Activated naive CD8-positive, alpha-beta T cell (primary cell): ENCODE data around the gene MATK.

Experiments used
- H3K27ac Mint-ChIP-seq: one replicate; pipeline ENCODE4 v1.8.0; 2021; ENCODE audit warnings: mixed read lengths
- H3K27me3 Mint-ChIP-seq: one replicate; pipeline ENCODE4 v1.8.0; 2021; ENCODE audit warnings: mixed read lengths
- H3K36me3 Mint-ChIP-seq: one replicate; pipeline ENCODE4 v1.8.0; 2021; ENCODE audit warnings: mixed read lengths
- H3K4me1 Mint-ChIP-seq: one replicate; pipeline ENCODE4 v1.8.0; 2021; ENCODE audit warnings: low read depth, mixed read lengths
- H3K4me3 Mint-ChIP-seq: one replicate; pipeline ENCODE4 v1.8.0; 2021; ENCODE audit warnings: mild to moderate bottlenecking, mixed read lengths
- H3K9me3 Mint-ChIP-seq: one replicate; pipeline ENCODE4 v1.8.0; 2021; ENCODE audit warnings: low read depth, mixed read lengths

MATK gene

GRCh38 chr19:3784607-3785450, 1.4 kb downstream of the MATK start:
- H3K27ac Mint-ChIP-seq: peak overlapping the region; percentile 85
- peaks cover 13% of the 10 kb centered on the region for H3K4me1 Mint-ChIP-seq
- H3K36me3 Mint-ChIP-seq: peaks cover 9% of the 10 kb centered on the region
- H3K9me3 Mint-ChIP-seq: no peaks in the 10 kb centered on the region
- H3K4me3 Mint-ChIP-seq: peak overlapping the region; percentile 89
- no peaks in the 10 kb centered on the region for H3K27me3 Mint-ChIP-seq

- Mint-ChIP-seq H3K36me3 (peaks cover 9% of the 10 kb centered on the region), H3K27ac (no peak overlapping the region), H3K27me3 (no peaks in the 10 kb centered on the region), H3K9me3 (no peaks in the 10 kb centered on the region), H3K4me1 (peaks cover 10% of the 10 kb centered on the region), H3K4me3 (peak overlapping the region; percentile 89)
Observed at GRCh38 chr19:3783660-3784584, 2.3 kb downstream of the MATK start.

GRCh38 chr19:3782903-3783302, 3.3 kb downstream of the MATK start:
- H3K4me3 Mint-ChIP-seq: no peak overlapping the region
- H3K4me1 Mint-ChIP-seq: peaks cover 8% of the 10 kb centered on the region
- no peaks in the 10 kb centered on the region for H3K27me3 Mint-ChIP-seq
- no peak overlapping the region for H3K27ac Mint-ChIP-seq
- H3K9me3 Mint-ChIP-seq: no peaks in the 10 kb centered on the region
- H3K36me3 Mint-ChIP-seq: peaks cover 9% of the 10 kb centered on the region

GRCh38 chr19:3782330-3782729, 3.9 kb downstream of the MATK start:
- no peaks in the 10 kb centered on the region for H3K27me3 Mint-ChIP-seq
- peaks cover 8% of the 10 kb centered on the region for H3K4me1 Mint-ChIP-seq
- no peak overlapping the region for H3K27ac Mint-ChIP-seq
- peaks cover 9% of the 10 kb centered on the region for H3K36me3 Mint-ChIP-seq
- H3K4me3 Mint-ChIP-seq: no peak overlapping the region
- no peaks in the 10 kb centered on the region for H3K9me3 Mint-ChIP-seq

- Mint-ChIP-seq H3K27ac (no peak overlapping the region), H3K9me3 (no peaks in the 10 kb centered on the region), H3K4me3 (no peak overlapping the region), H3K4me1 (peaks cover 8% of the 10 kb centered on the region), H3K36me3 (peaks cover 9% of the 10 kb centered on the region), H3K27me3 (no peaks in the 10 kb centered on the region)
Observed at GRCh38 chr19:3781603-3782002, 4.6 kb downstream of the MATK start.

GRCh38 chr19:3780786-3781304, 5.3 kb downstream of the MATK start:
- H3K4me3 Mint-ChIP-seq: no peak overlapping the region
- H3K27ac Mint-ChIP-seq: no peak overlapping the region
- no peaks in the 10 kb centered on the region for H3K9me3 Mint-ChIP-seq
- H3K4me1 Mint-ChIP-seq: peaks cover 6% of the 10 kb centered on the region
- H3K27me3 Mint-ChIP-seq: no peaks in the 10 kb centered on the region
- H3K36me3 Mint-ChIP-seq: peaks cover 9% of the 10 kb centered on the region

GRCh38 chr19:3778899-3779723, 7.1 kb downstream of the MATK start:
- no peak overlapping the region for H3K4me3 Mint-ChIP-seq
- no peaks in the 10 kb centered on the region for H3K9me3 Mint-ChIP-seq
- peaks cover 9% of the 10 kb centered on the region for H3K36me3 Mint-ChIP-seq
- H3K27me3 Mint-ChIP-seq: no peaks in the 10 kb centered on the region
- no peaks in the 10 kb centered on the region for H3K4me1 Mint-ChIP-seq
- H3K27ac Mint-ChIP-seq: no peak overlapping the region

GRCh38 chr19:3778104-3778867, 7.9 kb downstream of the MATK start:
- H3K4me3 Mint-ChIP-seq: no peak overlapping the region

GRCh38 chr19:3776479-3777040, 9.6 kb downstream of the MATK start:
- Mint-ChIP-seq H3K4me3 (no peak overlapping the region), H3K27ac (no peak overlapping the region), H3K9me3 (no peaks in the 10 kb centered on the region)

More at GRCh38 chr19:3778104-3778867, 7.9 kb downstream of the MATK start:
- Mint-ChIP-seq H3K36me3 (peaks cover 9% of the 10 kb centered on the region), H3K4me1 (no peaks in the 10 kb centered on the region), H3K27ac (no peak overlapping the region), H3K9me3 (no peaks in the 10 kb centered on the region), H3K27me3 (no peaks in the 10 kb centered on the region)

GRCh38 chr19:3775831-3776230, 10.3 kb downstream of the MATK start:
- no peak overlapping the region for H3K27ac Mint-ChIP-seq
- H3K4me1 Mint-ChIP-seq: no peaks in the 10 kb centered on the region
- no peak overlapping the region for H3K4me3 Mint-ChIP-seq
- no peaks in the 10 kb centered on the region for H3K9me3 Mint-ChIP-seq
- H3K27me3 Mint-ChIP-seq: no peaks in the 10 kb centered on the region
- H3K36me3 Mint-ChIP-seq: no peaks in the 10 kb centered on the region

More at GRCh38 chr19:3776479-3777040, 9.6 kb downstream of the MATK start:
- Mint-ChIP-seq H3K4me1 (no peaks in the 10 kb centered on the region), H3K36me3 (no peaks in the 10 kb centered on the region), H3K27me3 (no peaks in the 10 kb centered on the region)

- H3K27me3 Mint-ChIP-seq: no peaks in the 10 kb centered on the region
- no peaks in the 10 kb centered on the region for H3K36me3 Mint-ChIP-seq
- no peak overlapping the region for H3K4me3 Mint-ChIP-seq
- H3K9me3 Mint-ChIP-seq: no peaks in the 10 kb centered on the region
- no peaks in the 10 kb centered on the region for H3K4me1 Mint-ChIP-seq
- no peak overlapping the region for H3K27ac Mint-ChIP-seq
Observed at GRCh38 chr19:3775374-3775711, 10.8 kb downstream of the MATK start.

- no peak overlapping the region for H3K27ac Mint-ChIP-seq
- H3K27me3 Mint-ChIP-seq: no peaks in the 10 kb centered on the region
- no peaks in the 10 kb centered on the region for H3K9me3 Mint-ChIP-seq
- no peak overlapping the region for H3K4me3 Mint-ChIP-seq
- H3K36me3 Mint-ChIP-seq: no peaks in the 10 kb centered on the region
- no peaks in the 10 kb centered on the region for H3K4me1 Mint-ChIP-seq
Observed at GRCh38 chr19:3774621-3775373, 11.4 kb downstream of the MATK start.

- no peaks in the 10 kb centered on the region for H3K9me3 Mint-ChIP-seq
- H3K27me3 Mint-ChIP-seq: no peaks in the 10 kb centered on the region
- no peak overlapping the region for H3K4me3 Mint-ChIP-seq
- no peaks in the 10 kb centered on the region for H3K36me3 Mint-ChIP-seq
- no peak overlapping the region for H3K27ac Mint-ChIP-seq
- no peaks in the 10 kb centered on the region for H3K4me1 Mint-ChIP-seq
Observed at GRCh38 chr19:3773814-3774515, 12.2 kb downstream of the MATK start.
